GM19328 (cell line): Measurements from ENCODE around the gene OR14A2.
A peak's percentile ranks its signal among the peaks of the same experiment; 100 is the strongest.
"Not testable (repeated sequence)": the region's sequence is repeated elsewhere in the genome, so short reads cannot be mapped to it uniquely, and the experiment has no call there.

Experiments used
- ATAC-seq: cut with Tn5 transposase; IDR thresholded peaks from one replicate; pipeline ENCODE4 v1.9.1; 2021; ENCODE audit warnings: mild to moderate bottlenecking, moderate library complexity; ENCODE audit not compliant: unreplicated experiment

The OR14A2 gene

GRCh38 chr1:247748041-247748440 lies at the start of gene OR14A2:
TSS of gene OR14A2 (minus strand) at chr1:247748141.
- ATAC-seq = no peak

GRCh38 chr1:247797518-247797917 lies 49.6 kb upstream of the OR14A2 start:
- no peak for ATAC-seq

GRCh38 chr1:247769603-247770002 lies 21.7 kb upstream of the OR14A2 start:
- no peak for ATAC-seq

GRCh38 chr1:247760456-247760855 lies 12.5 kb upstream of the OR14A2 start, which contains the start of gene OR1C1:
TSS of gene OR1C1 (minus strand) at chr1:247760556. CDS start at chr1:247758406, 2,150 bp downstream.
- no peak for ATAC-seq

- not testable (repeated sequence) for ATAC-seq
Observed at GRCh38 chr1:247754311-247754710, 6.4 kb upstream of the OR14A2 start.

GRCh38 chr1:247749870-247750269 lies 1.9 kb upstream of the OR14A2 start:
- no peak for ATAC-seq

GRCh38 chr1:247747616-247748015 lies 325 bp downstream of the OR14A2 start:
- no peak for ATAC-seq

- no peak for ATAC-seq
Observed at GRCh38 chr1:247746391-247746935, 1.5 kb downstream of the OR14A2 start.

GRCh38 chr1:247742215-247742760 lies 5.7 kb downstream of the OR14A2 start:
- ATAC-seq = not testable (repeated sequence)

GRCh38 chr1:247741756-247742155 lies 6.2 kb downstream of the OR14A2 start:
- no peak for ATAC-seq

- no peak for ATAC-seq
Observed at GRCh38 chr1:247740721-247741120, 7.2 kb downstream of the OR14A2 start.

- ATAC-seq = no peak
Observed at GRCh38 chr1:247738315-247738714, 9.6 kb downstream of the OR14A2 start, which contains the start of gene OR14K1. TSS of gene OR14K1 (plus strand) at chr1:247738615. CDS start at chr1:247738615, 0 bp downstream.

- ATAC-seq = no peak
Observed at GRCh38 chr1:247721222-247721621, 26.7 kb downstream of the OR14A2 start.

- ATAC-seq = no peak
Observed at GRCh38 chr1:247716546-247716945, 31.4 kb downstream of the OR14A2 start, which contains the start of gene OR6F1. TSS of gene OR6F1 (minus strand) at chr1:247716646. CDS start at chr1:247712755, 3,891 bp downstream.

- no peak for ATAC-seq
Observed at GRCh38 chr1:247713753-247714152, 34.2 kb downstream of the OR14A2 start.

GRCh38 chr1:247710681-247711080 lies 37.3 kb downstream of the OR14A2 start:
- not testable (repeated sequence) for ATAC-seq

- ATAC-seq = no peak
Observed at GRCh38 chr1:247701338-247701737, 46.6 kb downstream of the OR14A2 start.

GRCh38 chr1:247681288-247681897 lies 66.5 kb downstream of the OR14A2 start:
- peak; percentile 83 for ATAC-seq

GRCh38 chr1:247680171-247680570 lies 67.8 kb downstream of the OR14A2 start:
- ATAC-seq = no peak

- ATAC-seq = no peak
Observed at GRCh38 chr1:247679639-247680038, 68.3 kb downstream of the OR14A2 start, which contains the start of gene OR13G1. TSS of gene OR13G1 (minus strand) at chr1:247679739. CDS start at chr1:247673041, 6,698 bp downstream.
